K562 (cell line): ENCODE results near the gene TCIRG1.
A peak's percentile ranks its signal among the peaks of the same experiment; 100 is the strongest.

ENCODE experiments used
- CCAR2 ChIP-seq: fragments of 200-400 bp; formaldehyde crosslinking; IDR thresholded peaks from 2 replicates; pipeline ENCODE4 v1.6.1; 2017; ENCODE audit warnings: mild to moderate bottlenecking, low read depth, low read length
- CTCF ChIP-seq, 3 experiments: IDR thresholded peaks in 2 of 3; conservative IDR thresholded peaks in 1 of 3; 2 replicates each; pipeline ENCODE4 v1.5.1; 2011 to 2012; ENCODE audit warnings: low read length in 3 of 3, mild to moderate bottlenecking in 3 of 3, control low read depth in 2 of 3, improper control_type of control experiment in 1 of 3, inconsistent platforms in 1 of 3, low read depth in 1 of 3, mixed read lengths in 1 of 3, moderate library complexity in 1 of 3; ENCODE audit not compliant: insufficient read depth in 2 of 3
- EGR1 ChIP-seq: fragments of 450-650 bp; conservative IDR thresholded peaks from 2 replicates; pipeline ENCODE4 v1.6.1; 2017; ENCODE audit warnings: mild to moderate bottlenecking
- GATA2 ChIP-seq: sonication (generic); formaldehyde crosslinking; IDR thresholded peaks from 2 replicates; pipeline ENCODE4 v1.4.0; 2020; ENCODE audit warnings: mild to moderate bottlenecking, missing genetic modification reagents
- NR2C2 ChIP-seq, 2 experiments: fragments of 200-800 bp in 1 of 2; sonication (Bioruptor generic) in 1 of 2; sonication (generic) in 1 of 2; formaldehyde crosslinking in 1 of 2; IDR thresholded peaks; 2 replicates each; pipeline versions ENCODE4 v1.6.1 to v1.8.0; 2016 to 2022; ENCODE audit warnings: mild to moderate bottlenecking in 1 of 2, missing compliant biosample characterization in 1 of 2, missing genetic modification characterization in 1 of 2, missing genetic modification reagents in 1 of 2
- YBX1 ChIP-seq: fragments of 450-650 bp; IDR thresholded peaks from 2 replicates; pipeline ENCODE4 v1.7.1; 2016; ENCODE audit warnings: mild to moderate bottlenecking
- YY1 ChIP-seq, 3 experiments: IDR thresholded peaks; 2 replicates each; pipeline ENCODE4 v1.6.1; 2011; ENCODE audit warnings: low read length in 2 of 3, mild to moderate bottlenecking in 2 of 3, moderate library complexity in 2 of 3, borderline replicate concordance in 1 of 3, control low read depth in 1 of 3, low read depth in 1 of 3; ENCODE audit not compliant: insufficient read depth in 3 of 3, insufficient replicate concordance in 2 of 3, control insufficient read depth in 1 of 3, insufficient read length in 1 of 3; ENCODE audit errors: extremely low read depth in 1 of 3
- ZNF133 ChIP-seq: fragments of 250-450 bp; sonication (Bioruptor Pico); IDR thresholded peaks from 2 replicates; pipeline ENCODE4 v1.4.0; 2020; ENCODE audit warnings: mild to moderate bottlenecking
- ZNF274 ChIP-seq: IDR thresholded peaks from 2 replicates; pipeline ENCODE4 v1.6.1; 2011; ENCODE audit warnings: low read depth, mild to moderate bottlenecking, low read length, moderate library complexity, borderline replicate concordance

- TF ChIP-seq CTCF (IDR thresholded peaks at IDR 0.05 in 2 of 3, conservative IDR thresholded peaks at IDR 0.05 in 1 of 3; ENCODE audit: insufficient read depth in 2 of 3, low read depth in 1 of 3, low read length in 3 of 3) (no peak), EGR1 (no peak), CCAR2 (no peak), ZNF274 (no peak), GATA2 (CRISPR knock-in tag) (no peak), NR2C2 (CRISPR knock-in tag; IDR thresholded peaks at IDR 0.05) (no peak), NR2C2 (tag; IDR thresholded peaks at IDR 0.05) (no peak), ZNF133 (CRISPR knock-in tag) (no peak), YY1 (IDR thresholded peaks at IDR 0.05; ENCODE audit: borderline replicate concordance in 1 of 3, control insufficient read depth in 1 of 3, extremely low read depth in 1 of 3, insufficient read depth in 3 of 3, insufficient read length in 1 of 3, insufficient replicate concordance in 2 of 3, low read depth in 1 of 3, low read length in 2 of 3) (peak in 1 of 3 experiments; percentile 16), YBX1 (no peak)
Measured at GRCh38 chr11:68099474-68100405, 60.9 kb downstream of the TCIRG1 start.
